Upper lobe of left lung (tissue), 6 donors: ENCODE results near the gene PIK3R2. TPM values are rescaled to one million over a fixed set of nuclear protein-coding genes. Genes with fewer than 3 reads are reported as not detected.

Experiments used
- ATAC-seq, 2 donors: fragments of 200-7000 bp; cut with Tn5 transposase; one replicate each; pipeline ENCODE4 v1.9.1; 2022; ENCODE audit warnings: mild to moderate bottlenecking in 2 of 2, moderate library complexity in 2 of 2; ENCODE audit not compliant: low FRiP score in 2 of 2
- DNase-seq, 2 donors: peaks; one replicate each; pipeline ENCODE4 v3.0.0-alpha.2; 2019 to 2020
- H3K27ac ChIP-seq, 4 donors: fragments of 200-600 bp; sonication (generic); one replicate each; pipeline ENCODE4 v1.5.1; 2016 to 2019
- H3K27me3 ChIP-seq, 4 donors: fragments of 200-600 bp; sonication (generic); one replicate each; pipeline ENCODE4 v1.5.1; 2017 to 2019
- H3K36me3 ChIP-seq, 4 donors: fragments of 200-600 bp; sonication (generic); one replicate each; pipeline ENCODE4 v1.5.1; 2016 to 2019
- H3K4me1 ChIP-seq, 4 donors: fragments of 200-600 bp; sonication (generic); one replicate each; pipeline ENCODE4 v1.5.1; 2018 to 2019
- H3K4me3 ChIP-seq, 4 donors: fragments of 200-600 bp; sonication (generic); one replicate each; pipeline ENCODE4 v1.5.1; 2017 to 2019; ENCODE audit warnings: mild to moderate bottlenecking in 2 of 4, moderate library complexity in 1 of 4
- H3K9me3 ChIP-seq, 4 donors: fragments of 200-600 bp; sonication (generic); one replicate each; pipeline ENCODE4 v1.5.1; 2018 to 2019
- CTCF ChIP-seq, 6 experiments: fragments of 450-650 bp in 4 of 6; fragments of 200-600 bp in 2 of 6; sonication (generic) in 2 of 6; IDR thresholded peaks; one replicate each; pipeline ENCODE4 v1.5.1; 2016 to 2019; ENCODE audit warnings: antibody characterized with exemption in 6 of 6
- EP300 ChIP-seq, 4 donors: sonication (generic); formaldehyde crosslinking; IDR thresholded peaks; one replicate each; pipeline ENCODE4 v1.5.1; 2017; ENCODE audit warnings: antibody characterized with exemption in 4 of 4, control low read depth in 2 of 4
- POLR2A ChIP-seq, 4 donors: fragments of 450-650 bp; IDR thresholded peaks; one replicate each; pipeline ENCODE4 v1.5.1; 2016 to 2017; ENCODE audit warnings: antibody characterized with exemption in 4 of 4, mild to moderate bottlenecking in 2 of 4
- POLR2AphosphoS5 ChIP-seq, 2 donors: sonication (generic); formaldehyde crosslinking; IDR thresholded peaks; one replicate each; pipeline ENCODE4 v1.5.1; 2017; ENCODE audit warnings: antibody characterized with exemption in 2 of 2
- WGBS, 2 donors: methylation state at CpG; one replicate each; pipeline ENCODE4 v1.1.5; 2017 to 2018; 5-methylcytosine and 5-hydroxymethylcytosine counted together
- total RNA-seq, 6 donors: library from RNA; depleted of rRNA in 4 of 6; stranded (reverse); fragments of >200 nt in 4 of 6; gene quantifications; one replicate each; pipeline versions ENCODE4 v1.1.0 to v1.2.1, GENCODE V29; 2016 to 2021
- donor health status: DM: no; HTN: no; CAD: no; lungs with moderate emphysema.
- donor health status: DM: no; HTN: yes; CAD: no; lungs with severe emphysema.

The PIK3R2 gene
- total RNA-seq, 6 donors from 2014 or later = 11.0 to 65.1 (median 30.3) TPM

- Histone ChIP-seq H3K27me3 (no peaks in the 10 kb centered on the region), H3K27ac (no peak overlapping the region), H3K36me3 (peaks cover 0 to 30% (median 22%) of the 10 kb centered on the region in 4 donors), H3K4me3 (no peak overlapping the region), H3K9me3 (no peaks in the 10 kb centered on the region), H3K4me1 (peaks cover 13 to 26% (median 18%) of the 10 kb centered on the region in 4 donors)
- no peak for ATAC-seq
- TF ChIP-seq POLR2AphosphoS5 (IDR thresholded peaks at IDR 0.05) (no peak), EP300 (IDR thresholded peaks at IDR 0.05) (no peak), POLR2A (IDR thresholded peaks at IDR 0.05) (no peak), CTCF (IDR thresholded peaks at IDR 0.05) (no peak)
- no peak for DNase-seq
- WGBS, 2 donors = 91 to 94% methylated on average over 7 of the region's 7 CpGs
Observed at GRCh38 chr19:18196511-18196845, 43.5 kb downstream of the PIK3R2 start.

GRCh38 chr19:18197306-18197705, 44.3 kb downstream of the PIK3R2 start:
- ATAC-seq (no peak), DNase-seq (no peak)
- Histone ChIP-seq H3K36me3 (peaks cover 0 to 30% (median 22%) of the 10 kb centered on the region in 4 donors), H3K4me1 (peaks cover 11 to 22% (median 15%) of the 10 kb centered on the region in 4 donors), H3K27me3 (no peaks in the 10 kb centered on the region), H3K27ac (no peak overlapping the region), H3K4me3 (no peak overlapping the region), H3K9me3 (no peaks in the 10 kb centered on the region)
- TF ChIP-seq EP300 (IDR thresholded peaks at IDR 0.05) (no peak), CTCF (IDR thresholded peaks at IDR 0.05) (no peak), POLR2AphosphoS5 (IDR thresholded peaks at IDR 0.05) (no peak), POLR2A (IDR thresholded peaks at IDR 0.05) (no peak)
- WGBS, 2 donors = 92 to 94% methylated on average over 18 of the region's 18 CpGs

- WGBS, 2 donors = 73 to 75% methylated on average over 6 of the region's 6 CpGs
- no peaks in the 10 kb centered on the region for H3K27me3 ChIP-seq
- TF ChIP-seq POLR2A (IDR thresholded peaks at IDR 0.05) (no peak), CTCF (IDR thresholded peaks at IDR 0.05) (no peak), POLR2AphosphoS5 (IDR thresholded peaks at IDR 0.05) (no peak)
- peaks cover 0 to 30% (median 22%) of the 10 kb centered on the region in 4 donors for H3K36me3 ChIP-seq
- H3K9me3 ChIP-seq = no peaks in the 10 kb centered on the region
- H3K4me1 ChIP-seq = peaks cover 14 to 28% (median 20%) of the 10 kb centered on the region in 4 donors
- ATAC-seq (no peak), DNase-seq (no peak)
- no peak overlapping the region for H3K27ac ChIP-seq
- no peak overlapping the region for H3K4me3 ChIP-seq
Observed at GRCh38 chr19:18197941-18198340, 45.0 kb downstream of the PIK3R2 start.

GRCh38 chr19:18198374-18198773, 45.4 kb downstream of the PIK3R2 start:
- 90 to 97% methylated on average over 6 of the region's 6 CpGs for WGBS, 2 donors

More at GRCh38 chr19:18198374-18198773, 45.4 kb downstream of the PIK3R2 start:
- Histone ChIP-seq H3K4me1 (peaks cover 19 to 32% (median 24%) of the 10 kb centered on the region in 4 donors), H3K27me3 (no peaks in the 10 kb centered on the region), H3K9me3 (no peaks in the 10 kb centered on the region), H3K27ac (no peak overlapping the region), H3K4me3 (no peak overlapping the region), H3K36me3 (peaks cover 0 to 30% (median 22%) of the 10 kb centered on the region in 4 donors)
- DNase-seq = no peak
- TF ChIP-seq POLR2A (IDR thresholded peaks at IDR 0.05) (no peak), POLR2AphosphoS5 (IDR thresholded peaks at IDR 0.05) (no peak), EP300 (IDR thresholded peaks at IDR 0.05) (no peak), CTCF (IDR thresholded peaks at IDR 0.05) (no peak)
- ATAC-seq = no peak
